HepG2 (cell line): ENCODE data around the gene SSTR5. TPM values are rescaled to one million over a fixed set of nuclear protein-coding genes. Genes with fewer than 3 reads are reported as not detected.

ENCODE experiments used
- ETV5 ChIP-seq: IDR thresholded peaks from 2 replicates; pipeline ENCODE4 v1.6.1; 2018; ENCODE audit warnings: missing biosample characterization, missing genetic modification reagents, inconsistent platforms, borderline replicate concordance
- FOXK2 ChIP-seq: fragments of 450-650 bp; IDR thresholded peaks from 2 replicates; pipeline ENCODE4 v1.6.1; 2016
- KDM5B ChIP-seq: sonication (generic); formaldehyde crosslinking; IDR thresholded peaks from 2 replicates; pipeline ENCODE4 v1.4.0; 2020; ENCODE audit warnings: missing genetic modification reagents, mild to moderate bottlenecking, borderline replicate concordance
- NFKBIZ ChIP-seq: IDR thresholded peaks from 2 replicates; pipeline ENCODE4 v1.6.1; 2018; ENCODE audit warnings: missing genetic modification reagents, missing compliant biosample characterization
- SAFB2 ChIP-seq: sonication (generic); formaldehyde crosslinking; IDR thresholded peaks from 2 replicates; pipeline ENCODE4 v1.5.1; 2020; ENCODE audit warnings: missing genetic modification reagents, low read depth, mild to moderate bottlenecking, borderline replicate concordance
- SETDB1 ChIP-seq: sonication (generic); formaldehyde crosslinking; IDR thresholded peaks from 2 replicates; pipeline ENCODE4 v1.5.1; 2020; ENCODE audit warnings: missing genetic modification reagents, mild to moderate bottlenecking, borderline replicate concordance
- TEAD3 ChIP-seq: optimal IDR thresholded peaks from 2 replicates; pipeline ENCODE3; 2016; ENCODE audit warnings: borderline replicate concordance
- ZBTB7A ChIP-seq: sonication (generic); formaldehyde crosslinking; IDR thresholded peaks from 2 replicates; pipeline ENCODE4 v1.8.0; 2022; ENCODE audit warnings: mild to moderate bottlenecking, missing genetic modification reagents
- ZFP36L2 ChIP-seq: sonication (generic); formaldehyde crosslinking; IDR thresholded peaks from 2 replicates; pipeline ENCODE4 v1.4.0; 2020; ENCODE audit warnings: missing genetic modification reagents
- ZKSCAN5 ChIP-seq: sonication (generic); formaldehyde crosslinking; IDR thresholded peaks from 2 replicates; pipeline ENCODE4 v1.5.1; 2020; ENCODE audit warnings: mild to moderate bottlenecking, missing genetic modification reagents
- ZNF430 ChIP-seq: sonication (generic); formaldehyde crosslinking; IDR thresholded peaks from 2 replicates; pipeline ENCODE4 v1.9.0; 2021; ENCODE audit warnings: mild to moderate bottlenecking, missing genetic modification reagents
- ZNF629 ChIP-seq: sonication (generic); formaldehyde crosslinking; conservative IDR thresholded peaks from 2 replicates; pipeline ENCODE4 v1.5.0; 2020; ENCODE audit warnings: missing genetic modification reagents
- ZNF720 ChIP-seq: sonication (generic); formaldehyde crosslinking; IDR thresholded peaks from 2 replicates; pipeline ENCODE4 v1.4.0; 2020; ENCODE audit warnings: missing genetic modification reagents
- ZNF746 ChIP-seq: sonication (generic); formaldehyde crosslinking; IDR thresholded peaks from 2 replicates; pipeline ENCODE4 v1.8.0; 2022; ENCODE audit warnings: mild to moderate bottlenecking, missing genetic modification reagents
- ZNF747 ChIP-seq: sonication (generic); formaldehyde crosslinking; IDR thresholded peaks from 2 replicates; pipeline ENCODE4 v1.8.1; 2023; ENCODE audit warnings: missing genetic modification reagents, mild to moderate bottlenecking, borderline replicate concordance
- ZNF83 ChIP-seq: sonication (generic); formaldehyde crosslinking; IDR thresholded peaks from 2 replicates; pipeline ENCODE4 v1.4.0; 2020; ENCODE audit warnings: missing genetic modification reagents, mild to moderate bottlenecking, borderline replicate concordance
- polyA plus RNA-seq, 8 experiments: library from polyadenylated mRNA; depleted of rRNA in 3 of 8; stranded (reverse) in 7 of 8; unstranded in 1 of 8; fragments of >200 nt; fragmentation: Illumina TruSeq in 4 of 8; extraction: Trizol in 4 of 8; gene quantifications; 2 replicates each; pipeline versions ENCODE4 v1.2.1 to v1.2.3, GENCODE V29; 2011 to 2016; ENCODE audit warnings: low read depth in 4 of 8, missing spikeins in 1 of 8, mixed read lengths in 1 of 8; ENCODE audit not compliant: insufficient read depth in 1 of 8
- total RNA-seq, 5 experiments: library from RNA; depleted of rRNA; stranded (reverse); fragments of >200 nt; fragmentation: Illumina TruSeq; extraction: Trizol; gene quantifications; 2 replicates each; pipeline ENCODE4 v1.2.3, GENCODE V29; 2016; ENCODE audit warnings: low read depth in 1 of 5
- TF ChIP-seq, protein P1 (sequence below): sonication (generic); formaldehyde crosslinking; IDR thresholded peaks from 2 replicates; pipeline ENCODE4 v1.9.0; 2021; ENCODE audit warnings: missing genetic modification reagents, mild to moderate bottlenecking, borderline replicate concordance
- TF ChIP-seq, protein P2 (sequence below): sonication (generic); formaldehyde crosslinking; IDR thresholded peaks from 2 replicates; pipeline ENCODE4 v1.8.0; 2022; ENCODE audit warnings: mild to moderate bottlenecking, missing genetic modification reagents, borderline replicate concordance
- TF ChIP-seq, protein P3 (sequence below): sonication (generic); formaldehyde crosslinking; IDR thresholded peaks from 2 replicates; pipeline ENCODE4 v1.8.0; 2022; ENCODE audit warnings: missing genetic modification reagents, mild to moderate bottlenecking, moderate library complexity, borderline replicate concordance
- TF ChIP-seq, protein P4 (sequence below): IDR thresholded peaks from 2 replicates; pipeline ENCODE4 v1.6.1; 2016; ENCODE audit warnings: missing genetic modification reagents, missing compliant biosample characterization
- TF ChIP-seq, protein P5 (sequence below): sonication (generic); formaldehyde crosslinking; IDR thresholded peaks from 2 replicates; pipeline ENCODE4 v1.4.0; 2020; ENCODE audit warnings: missing genetic modification reagents, borderline replicate concordance
- TF ChIP-seq, protein P6 (sequence below): sonication (generic); formaldehyde crosslinking; IDR thresholded peaks from 2 replicates; pipeline ENCODE4 v1.8.0; 2022; ENCODE audit warnings: mild to moderate bottlenecking, missing genetic modification reagents; ENCODE audit not compliant: insufficient replicate concordance

Gene SSTR5
- total and polyA plus RNA-seq, 2 of the 13 experiments (the other 11 are each of a cell fraction or from before 2014, with no cell fraction given): 0.20 to 0.49 TPM

DNA sequence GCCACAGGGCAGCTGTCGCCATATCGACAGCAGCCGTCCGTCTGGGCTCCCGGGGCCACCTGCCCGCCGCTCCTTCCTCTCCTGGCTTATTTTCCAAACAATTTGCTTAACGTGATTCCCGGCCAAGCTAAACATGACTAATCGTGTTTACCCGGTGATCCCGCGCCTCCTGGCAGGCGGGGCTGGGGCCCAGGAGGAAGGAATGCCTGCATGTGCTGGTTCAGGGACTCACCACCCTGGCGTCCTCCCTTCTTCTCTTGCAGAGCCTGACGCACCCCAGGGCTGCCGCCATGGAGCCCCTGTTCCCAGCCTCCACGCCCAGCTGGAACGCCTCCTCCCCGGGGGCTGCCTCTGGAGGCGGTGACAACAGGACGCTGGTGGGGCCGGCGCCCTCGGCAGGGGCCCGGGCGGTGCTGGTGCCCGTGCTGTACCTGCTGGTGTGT is 6.1 kb downstream of the SSTR5 start (continued):
- TF ChIP-seq, protein P1, sequence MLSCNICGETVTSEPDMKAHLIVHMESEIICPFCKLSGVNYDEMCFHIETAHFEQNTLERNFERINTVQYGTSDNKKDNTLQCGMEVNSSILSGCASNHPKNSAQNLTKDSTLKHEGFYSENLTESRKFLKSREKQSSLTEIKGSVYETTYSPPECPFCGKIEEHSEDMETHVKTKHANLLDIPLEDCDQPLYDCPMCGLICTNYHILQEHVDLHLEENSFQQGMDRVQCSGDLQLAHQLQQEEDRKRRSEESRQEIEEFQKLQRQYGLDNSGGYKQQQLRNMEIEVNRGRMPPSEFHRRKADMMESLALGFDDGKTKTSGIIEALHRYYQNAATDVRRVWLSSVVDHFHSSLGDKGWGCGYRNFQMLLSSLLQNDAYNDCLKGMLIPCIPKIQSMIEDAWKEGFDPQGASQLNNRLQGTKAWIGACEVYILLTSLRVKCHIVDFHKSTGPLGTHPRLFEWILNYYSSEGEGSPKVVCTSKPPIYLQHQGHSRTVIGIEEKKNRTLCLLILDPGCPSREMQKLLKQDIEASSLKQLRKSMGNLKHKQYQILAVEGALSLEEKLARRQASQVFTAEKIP: no peak
- TF ChIP-seq ZNF83 (CRISPR knock-in tag) (no peak), SAFB2 (CRISPR knock-in tag) (peak; percentile 76; the same call in 1 of the 2 replicates), ZKSCAN5 (no peak), NFKBIZ (CRISPR knock-in tag) (peak; percentile 92), ETV5 (CRISPR knock-in tag) (peak; percentile 92), ZNF430 (peak; percentile 83; the same call in 1 of the 2 replicates), TEAD3 (CRISPR knock-in tag) (peak; percentile 90), FOXK2 (peak; percentile 66; the same call in 1 of the 2 replicates), ZNF746 (CRISPR knock-in tag) (peak; percentile 96), SETDB1 (no peak), ZNF629 (peak; percentile 19; the same call in 1 of the 2 replicates), ZNF720 (no peak), ZNF747 (CRISPR knock-in tag) (0 out of 2 replicates have a peak, but pooled peaks have one; percentile 69), ZBTB7A (peak; percentile 80), ZFP36L2 (CRISPR knock-in tag) (0 out of 2 replicates have a peak, but pooled peaks have one; percentile 72), KDM5B (CRISPR knock-in tag) (peak; percentile 73; the same call in 1 of the 2 replicates)
- TF ChIP-seq, protein P2, sequence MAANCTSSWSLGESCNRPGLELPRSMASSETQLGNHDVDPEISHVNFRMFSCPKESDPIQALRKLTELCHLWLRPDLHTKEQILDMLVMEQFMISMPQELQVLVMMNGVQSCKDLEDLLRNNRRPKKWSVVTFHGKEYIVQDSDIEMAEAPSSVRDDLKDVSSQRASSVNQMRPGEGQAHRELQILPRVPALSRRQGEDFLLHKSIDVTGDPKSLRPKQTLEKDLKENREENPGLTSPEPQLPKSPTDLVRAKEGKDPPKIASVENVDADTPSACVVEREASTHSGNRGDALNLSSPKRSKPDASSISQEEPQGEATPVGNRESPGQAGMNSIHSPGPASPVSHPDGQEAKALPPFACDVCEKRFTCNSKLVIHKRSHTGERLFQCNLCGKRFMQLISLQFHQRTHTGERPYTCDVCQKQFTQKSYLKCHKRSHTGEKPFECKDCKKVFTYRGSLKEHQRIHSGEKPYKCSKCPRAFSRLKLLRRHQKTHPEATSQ (CRISPR knock-in tag): no peak
- TF ChIP-seq, protein P3, sequence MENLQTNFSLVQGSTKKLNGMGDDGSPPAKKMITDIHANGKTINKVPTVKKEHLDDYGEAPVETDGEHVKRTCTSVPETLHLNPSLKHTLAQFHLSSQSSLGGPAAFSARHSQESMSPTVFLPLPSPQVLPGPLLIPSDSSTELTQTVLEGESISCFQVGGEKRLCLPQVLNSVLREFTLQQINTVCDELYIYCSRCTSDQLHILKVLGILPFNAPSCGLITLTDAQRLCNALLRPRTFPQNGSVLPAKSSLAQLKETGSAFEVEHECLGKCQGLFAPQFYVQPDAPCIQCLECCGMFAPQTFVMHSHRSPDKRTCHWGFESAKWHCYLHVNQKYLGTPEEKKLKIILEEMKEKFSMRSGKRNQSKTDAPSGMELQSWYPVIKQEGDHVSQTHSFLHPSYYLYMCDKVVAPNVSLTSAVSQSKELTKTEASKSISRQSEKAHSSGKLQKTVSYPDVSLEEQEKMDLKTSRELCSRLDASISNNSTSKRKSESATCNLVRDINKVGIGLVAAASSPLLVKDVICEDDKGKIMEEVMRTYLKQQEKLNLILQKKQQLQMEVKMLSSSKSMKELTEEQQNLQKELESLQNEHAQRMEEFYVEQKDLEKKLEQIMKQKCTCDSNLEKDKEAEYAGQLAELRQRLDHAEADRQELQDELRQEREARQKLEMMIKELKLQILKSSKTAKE: peak; percentile 96
- TF ChIP-seq, protein P4, sequence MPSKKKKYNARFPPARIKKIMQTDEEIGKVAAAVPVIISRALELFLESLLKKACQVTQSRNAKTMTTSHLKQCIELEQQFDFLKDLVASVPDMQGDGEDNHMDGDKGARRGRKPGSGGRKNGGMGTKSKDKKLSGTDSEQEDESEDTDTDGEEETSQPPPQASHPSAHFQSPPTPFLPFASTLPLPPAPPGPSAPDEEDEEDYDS: 0 out of 2 replicates have a peak, but pooled peaks have one; percentile 15
- TF ChIP-seq, protein P5, sequence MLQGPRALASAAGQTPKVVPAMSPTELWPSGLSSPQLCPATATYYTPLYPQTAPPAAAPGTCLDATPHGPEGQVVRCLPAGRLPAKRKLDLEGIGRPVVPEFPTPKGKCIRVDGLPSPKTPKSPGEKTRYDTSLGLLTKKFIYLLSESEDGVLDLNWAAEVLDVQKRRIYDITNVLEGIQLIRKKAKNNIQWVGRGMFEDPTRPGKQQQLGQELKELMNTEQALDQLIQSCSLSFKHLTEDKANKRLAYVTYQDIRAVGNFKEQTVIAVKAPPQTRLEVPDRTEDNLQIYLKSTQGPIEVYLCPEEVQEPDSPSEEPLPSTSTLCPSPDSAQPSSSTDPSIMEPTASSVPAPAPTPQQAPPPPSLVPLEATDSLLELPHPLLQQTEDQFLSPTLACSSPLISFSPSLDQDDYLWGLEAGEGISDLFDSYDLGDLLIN (CRISPR knock-in tag): peak; percentile 85; the same call in 1 of the 2 replicates
- TF ChIP-seq, protein P6, sequence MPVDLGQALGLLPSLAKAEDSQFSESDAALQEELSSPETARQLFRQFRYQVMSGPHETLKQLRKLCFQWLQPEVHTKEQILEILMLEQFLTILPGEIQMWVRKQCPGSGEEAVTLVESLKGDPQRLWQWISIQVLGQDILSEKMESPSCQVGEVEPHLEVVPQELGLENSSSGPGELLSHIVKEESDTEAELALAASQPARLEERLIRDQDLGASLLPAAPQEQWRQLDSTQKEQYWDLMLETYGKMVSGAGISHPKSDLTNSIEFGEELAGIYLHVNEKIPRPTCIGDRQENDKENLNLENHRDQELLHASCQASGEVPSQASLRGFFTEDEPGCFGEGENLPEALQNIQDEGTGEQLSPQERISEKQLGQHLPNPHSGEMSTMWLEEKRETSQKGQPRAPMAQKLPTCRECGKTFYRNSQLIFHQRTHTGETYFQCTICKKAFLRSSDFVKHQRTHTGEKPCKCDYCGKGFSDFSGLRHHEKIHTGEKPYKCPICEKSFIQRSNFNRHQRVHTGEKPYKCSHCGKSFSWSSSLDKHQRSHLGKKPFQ (CRISPR knock-in tag): peak; percentile 71
